DMS153 (cell line): ENCODE data around the gene DMXL1.

Source experiments
- DNase-seq: peaks from one replicate; lab custom pipeline; 2025; lab: John Stamatoyannopoulos, UW

DMXL1 gene

GRCh38 chr5:119270960-119271757 is 200.3 kb downstream of the DMXL1 start:
- no peak for DNase-seq

- DNase-seq: no peak
Observed at GRCh38 chr5:119271758-119272730, 201.2 kb downstream of the DMXL1 start.

- no peak for DNase-seq
Observed at GRCh38 chr5:119273391-119273839, 202.5 kb downstream of the DMXL1 start.

- no peak for DNase-seq
Observed at GRCh38 chr5:119274030-119274766, 203.3 kb downstream of the DMXL1 start.

- no peak for DNase-seq
Observed at GRCh38 chr5:119274767-119275130, 203.9 kb downstream of the DMXL1 start.

GRCh38 chr5:119275146-119275545 is 204.3 kb downstream of the DMXL1 start:
- DNase-seq: no peak

GRCh38 chr5:119275601-119276173 is 204.8 kb downstream of the DMXL1 start:
- DNase-seq: no peak

GRCh38 chr5:119276978-119277377 is 206.1 kb downstream of the DMXL1 start:
- no peak for DNase-seq

GRCh38 chr5:119279093-119279492 is 208.2 kb downstream of the DMXL1 start:
- no peak for DNase-seq

- DNase-seq: no peak
Observed at GRCh38 chr5:119280380-119280779, 209.5 kb downstream of the DMXL1 start.

- no peak for DNase-seq
Observed at GRCh38 chr5:119282628-119283027, 211.7 kb downstream of the DMXL1 start.

- no peak for DNase-seq
Observed at GRCh38 chr5:119284031-119284430, 213.1 kb downstream of the DMXL1 start.

GRCh38 chr5:119285070-119285916 is 214.4 kb downstream of the DMXL1 start:
- DNase-seq: no peak

- DNase-seq: no peak
Observed at GRCh38 chr5:119286511-119287488, 215.9 kb downstream of the DMXL1 start.

- no peak for DNase-seq
Observed at GRCh38 chr5:119287547-119288111, 216.7 kb downstream of the DMXL1 start.

GRCh38 chr5:119288379-119289033 is 217.6 kb downstream of the DMXL1 start:
- no peak for DNase-seq

- no peak for DNase-seq
Observed at GRCh38 chr5:119289438-119290044, 218.7 kb downstream of the DMXL1 start.

GRCh38 chr5:119290161-119290569 is 219.3 kb downstream of the DMXL1 start:
- DNase-seq: no peak
